HEK293 (cell line): ENCODE data around the gene ANKRD39.

ENCODE experiments used
- CTCF ChIP-seq: fragments of 450-650 bp; formaldehyde crosslinking; IDR thresholded peaks from 2 replicates; pipeline ENCODE4 v1.5.1; 2016; ENCODE audit warnings: missing biosample characterization, missing genetic modification characterization
- ZFP41 ChIP-seq: fragments of 450-650 bp; formaldehyde crosslinking; IDR thresholded peaks from 2 replicates; pipeline ENCODE4 v1.5.1; 2016; ENCODE audit warnings: missing biosample characterization, missing genetic modification characterization, borderline replicate concordance
- ZNF146 ChIP-seq: fragments of 450-650 bp; formaldehyde crosslinking; IDR thresholded peaks from 2 replicates; pipeline ENCODE4 v1.5.1; 2016; ENCODE audit warnings: missing biosample characterization, missing genetic modification characterization

GRCh38 chr2:96880891-96881273, 23.1 kb upstream of the ANKRD39 start:
- TF ChIP-seq CTCF (tag by site-specific recombination) (no peak), ZNF146 (no peak), ZFP41 (no peak)
